Colonic mucosa (tissue), 4 donors: ENCODE measurements around the gene PLD1. TPM values are rescaled to one million over a fixed set of nuclear protein-coding genes. Genes with fewer than 3 reads are reported as not detected.
A peak's percentile ranks its signal among the peaks of the same experiment; 100 is the strongest.

Experiments
- DNase-seq: peaks from one replicate; pipeline ENCODE4 v3.0.0-alpha.2; 2020
- H3K27ac ChIP-seq: fragments of 200-600 bp; one replicate; pipeline ENCODE4 v1.8.0; 2021
- H3K27me3 ChIP-seq: fragments of 200-600 bp; one replicate; pipeline ENCODE4 v1.8.0; 2021
- H3K36me3 ChIP-seq: fragments of 200-600 bp; one replicate; pipeline ENCODE4 v1.8.0; 2021
- H3K4me1 ChIP-seq: fragments of 200-600 bp; one replicate; pipeline ENCODE4 v1.8.0; 2021; ENCODE audit warnings: mild to moderate bottlenecking
- H3K4me3 ChIP-seq: fragments of 200-600 bp; one replicate; pipeline ENCODE4 v1.8.0; 2021
- H3K9ac ChIP-seq, 2 donors: one replicate each; pipeline ENCODE4 v1.7.0; 2013; ENCODE audit warnings: control low read depth in 2 of 2, low read depth in 2 of 2, low read length in 2 of 2
- H3K9me3 ChIP-seq: fragments of 200-600 bp; one replicate; pipeline ENCODE4 v1.8.0; 2021
- CTCF ChIP-seq: fragments of 200-600 bp; IDR thresholded peaks from one replicate; pipeline ENCODE4 v1.8.0; 2022; ENCODE audit warnings: antibody characterized with exemption, mild to moderate bottlenecking
- intact Hi-C: fragments of 100-400 bp; cut with DNase I; formaldehyde crosslinking; loops from one replicate; pipeline ENCODE4 v1.14.1; 2022
- total RNA-seq, 2 donors: library from RNA; stranded (reverse); fragmentation: NEBNext Ultra II Directional in 1 of 2; extraction: Animal tissue kit (Norgen Biotek cat#: 25700) in 1 of 2; gene quantifications; one replicate each; pipeline ENCODE4 v1.2.1, GENCODE V29; 2021
- donor health status: healthy.
- donor health status: DM: no; HTN: no; CAD: no.
- donor health status: DM: no; HTN: no; CAD: no.

PLD1 gene
- total RNA-seq, 2 donors from 2014 or later: 49.6 to 81.3 TPM

GRCh38 chr3:171688593-171688992 lies 121.7 kb downstream of the PLD1 start:
- no peak for DNase-seq
- no peaks in the 10 kb centered on the region for H3K27me3 ChIP-seq
- intact Hi-C loops: no loop called here
- no peak overlapping the region for H3K9ac ChIP-seq
- no peaks in the 10 kb centered on the region for H3K4me1 ChIP-seq
- H3K36me3 ChIP-seq: no peaks in the 10 kb centered on the region
- no peaks in the 10 kb centered on the region for H3K9me3 ChIP-seq
- TF ChIP-seq CTCF: no peak
- H3K4me3 ChIP-seq: no peak overlapping the region
- H3K27ac ChIP-seq: no peak overlapping the region

- no peaks in the 10 kb centered on the region for H3K36me3 ChIP-seq
- H3K27ac ChIP-seq: no peak overlapping the region
- H3K9me3 ChIP-seq: no peaks in the 10 kb centered on the region
- no peak overlapping the region for H3K4me3 ChIP-seq
- DNase-seq: no peak
- intact Hi-C loops: no loop called here
- no peak for TF ChIP-seq CTCF
- H3K4me1 ChIP-seq: no peaks in the 10 kb centered on the region
- no peaks in the 10 kb centered on the region for H3K27me3 ChIP-seq
- H3K9ac ChIP-seq: no peak overlapping the region
Measured at GRCh38 chr3:171688002-171688401, 122.3 kb downstream of the PLD1 start.

GRCh38 chr3:171687581-171687980 lies 122.7 kb downstream of the PLD1 start:
- H3K27me3 ChIP-seq: no peaks in the 10 kb centered on the region
- no peak overlapping the region for H3K9ac ChIP-seq
- no peak for TF ChIP-seq CTCF
- no peak overlapping the region for H3K27ac ChIP-seq
- intact Hi-C loops: no loop called here
- H3K4me3 ChIP-seq: no peak overlapping the region
- no peak for DNase-seq
- H3K36me3 ChIP-seq: no peaks in the 10 kb centered on the region
- no peaks in the 10 kb centered on the region for H3K4me1 ChIP-seq
- no peaks in the 10 kb centered on the region for H3K9me3 ChIP-seq

GRCh38 chr3:171687064-171687463 lies 123.2 kb downstream of the PLD1 start:
- Histone ChIP-seq H3K4me1 (no peaks in the 10 kb centered on the region), H3K9ac (no peak overlapping the region), H3K9me3 (no peaks in the 10 kb centered on the region), H3K27me3 (no peaks in the 10 kb centered on the region), H3K36me3 (no peaks in the 10 kb centered on the region), H3K27ac (no peak overlapping the region), H3K4me3 (no peak overlapping the region)
- intact Hi-C loops: no loop called here
- DNase-seq: no peak
- no peak for TF ChIP-seq CTCF

- Histone ChIP-seq H3K27ac (peak overlapping the region; percentile 66), H3K36me3 (no peaks in the 10 kb centered on the region), H3K4me3 (no peak overlapping the region), H3K9ac (no peak overlapping the region), H3K4me1 (peaks cover 2% of the 10 kb centered on the region), H3K27me3 (no peaks in the 10 kb centered on the region), H3K9me3 (no peaks in the 10 kb centered on the region)
- TF ChIP-seq CTCF: no peak
- intact Hi-C loops: no loop called here
- DNase-seq: no peak
Measured at GRCh38 chr3:171685116-171685895, 125.0 kb downstream of the PLD1 start.
